AG04449 (cell line): ENCODE results near the gene DNAL4.

Experiments used
- CTCF ChIA-PET: fragments of 350-600 bp; formaldehyde crosslinking; extraction: SDS; loops from one replicate; lab custom pipeline; 2021; ENCODE audit warnings: antibody characterized with exemption; lab: Yijun Ruan, JAX
- POLR2A ChIA-PET: fragments of 400-600, 350-600 bp; formaldehyde crosslinking; extraction: SDS; loops from one replicate; lab custom pipeline; 2020; ENCODE audit warnings: antibody characterized with exemption, inconsistent platforms; lab: Yijun Ruan, JAX
- DNase-seq: peaks from one replicate; pipeline ENCODE4 v3.0.0-alpha.2; 2010; ENCODE audit warnings: low read depth, low spot score
- H3K4me3 ChIP-seq: 2 replicates; pipeline ENCODE4 v1.5.1; 2011; ENCODE audit warnings: low read depth, mild to moderate bottlenecking, control low read depth, low read length
- TF ChIP-seq, protein P1 (sequence below): IDR thresholded peaks from one replicate; pipeline ENCODE4 v1.5.1; 2011; ENCODE audit warnings: mild to moderate bottlenecking, moderate library complexity, low read length, control low read depth, inconsistent platforms; ENCODE audit not compliant: insufficient read depth; ENCODE audit errors: missing control alignments

Gene DNAL4

DNA sequence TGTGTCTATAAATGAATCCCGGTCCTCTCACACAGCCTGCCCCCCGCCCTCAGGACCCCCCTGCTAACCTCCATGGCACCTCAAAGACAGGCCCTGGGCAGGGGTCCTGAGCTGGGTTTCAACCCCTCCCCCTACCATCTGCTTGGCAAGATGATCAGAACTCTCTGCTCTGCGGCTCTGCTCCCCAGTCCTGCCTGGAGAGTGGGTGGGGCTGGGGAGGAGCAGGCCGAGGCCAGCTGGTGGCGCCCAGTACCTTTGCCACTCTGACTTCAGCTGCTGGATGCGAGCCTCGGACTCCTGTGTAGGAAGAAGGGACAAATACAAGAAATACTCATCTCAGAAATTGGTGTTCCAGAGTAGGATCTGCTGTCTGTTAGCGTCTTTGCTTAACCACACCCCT, 53.2 kb downstream of the DNAL4 start:
- no peak overlapping the region for H3K4me3 ChIP-seq
- CTCF ChIA-PET = interaction anchor here (0.6 to 1.8 kb wide), 3 partner anchors 10 to 28 kb away, joined by 3 to 6 read pairs (median 5); no protein-coding TSS in a partner anchor
- TF ChIP-seq, protein P1, sequence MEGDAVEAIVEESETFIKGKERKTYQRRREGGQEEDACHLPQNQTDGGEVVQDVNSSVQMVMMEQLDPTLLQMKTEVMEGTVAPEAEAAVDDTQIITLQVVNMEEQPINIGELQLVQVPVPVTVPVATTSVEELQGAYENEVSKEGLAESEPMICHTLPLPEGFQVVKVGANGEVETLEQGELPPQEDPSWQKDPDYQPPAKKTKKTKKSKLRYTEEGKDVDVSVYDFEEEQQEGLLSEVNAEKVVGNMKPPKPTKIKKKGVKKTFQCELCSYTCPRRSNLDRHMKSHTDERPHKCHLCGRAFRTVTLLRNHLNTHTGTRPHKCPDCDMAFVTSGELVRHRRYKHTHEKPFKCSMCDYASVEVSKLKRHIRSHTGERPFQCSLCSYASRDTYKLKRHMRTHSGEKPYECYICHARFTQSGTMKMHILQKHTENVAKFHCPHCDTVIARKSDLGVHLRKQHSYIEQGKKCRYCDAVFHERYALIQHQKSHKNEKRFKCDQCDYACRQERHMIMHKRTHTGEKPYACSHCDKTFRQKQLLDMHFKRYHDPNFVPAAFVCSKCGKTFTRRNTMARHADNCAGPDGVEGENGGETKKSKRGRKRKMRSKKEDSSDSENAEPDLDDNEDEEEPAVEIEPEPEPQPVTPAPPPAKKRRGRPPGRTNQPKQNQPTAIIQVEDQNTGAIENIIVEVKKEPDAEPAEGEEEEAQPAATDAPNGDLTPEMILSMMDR = no peak
- DNase-seq = no peak
- POLR2A ChIA-PET = no interaction called here

GRCh38 chr22:38740116-38740723, 53.7 kb downstream of the DNAL4 start:
- H3K4me3 ChIP-seq = no peak overlapping the region
- POLR2A ChIA-PET = no interaction called here
- TF ChIP-seq, protein P1 = no peak
- CTCF ChIA-PET = interaction anchor here (0.6 to 1.8 kb wide), 5 partner anchors 10 to 29 kb away, joined by 3 to 6 read pairs (median 4); no protein-coding TSS in a partner anchor
- DNase-seq = no peak

- H3K4me3 ChIP-seq = no peak overlapping the region
- ChIA-PET CTCF (interaction anchor here (1.1 to 1.8 kb wide), 3 partner anchors 9 to 14 kb away, joined by 3 to 5 read pairs (median 4); no protein-coding TSS in a partner anchor), POLR2A (no interaction called here)
- TF ChIP-seq, protein P1 = no peak
- DNase-seq = no peak
Observed at GRCh38 chr22:38739300-38740055, 54.5 kb downstream of the DNAL4 start.

- POLR2A ChIA-PET = no interaction called here
- CTCF ChIA-PET = interaction anchor here (1.4 kb wide), 2 partner anchors 13 to 14 kb away, joined by 4 to 7 read pairs; no protein-coding TSS in a partner anchor
- TF ChIP-seq, protein P1 = no peak
- DNase-seq = no peak
- H3K4me3 ChIP-seq = no peak overlapping the region
Observed at GRCh38 chr22:38738475-38739070, 55.4 kb downstream of the DNAL4 start.

DNA sequence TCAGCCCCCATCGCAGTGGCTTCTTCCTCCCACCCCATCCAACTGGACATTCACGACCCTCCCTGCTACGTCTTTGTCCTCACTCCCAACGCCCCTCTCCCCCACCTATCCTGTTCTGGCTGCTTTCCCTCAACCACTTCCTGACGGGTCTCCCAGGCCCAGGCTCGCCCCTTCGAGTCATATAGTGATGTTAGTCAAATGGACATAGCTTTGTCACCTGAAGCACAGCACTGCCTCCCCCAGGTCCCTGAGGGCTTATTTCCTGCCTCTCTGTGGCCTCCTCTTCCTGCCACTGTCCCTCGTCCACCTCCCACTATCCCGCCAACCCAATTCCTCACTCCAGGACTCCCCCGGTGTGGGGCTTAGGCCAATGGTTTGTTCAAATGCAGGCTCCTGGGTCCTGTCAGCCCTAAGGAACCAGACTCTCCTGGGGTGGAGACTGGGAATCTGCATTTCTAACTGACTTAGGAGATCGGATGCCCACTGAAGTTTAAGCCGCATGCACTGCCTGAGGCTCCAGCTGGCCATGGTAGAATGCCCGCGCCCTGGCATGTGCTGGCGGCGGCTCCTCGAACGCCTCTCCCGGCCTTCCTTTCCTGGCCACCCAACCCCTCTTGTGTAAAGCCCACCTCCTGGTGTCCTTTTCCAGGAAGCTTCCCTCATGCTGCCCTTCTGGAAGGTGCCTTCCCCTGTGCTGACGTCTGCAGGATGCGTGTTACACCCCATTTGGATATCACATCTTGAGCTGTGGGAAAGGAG, 56.5 kb downstream of the DNAL4 start:
- DNase-seq = no peak
- TF ChIP-seq, protein P1 = no peak
- no peak overlapping the region for H3K4me3 ChIP-seq
- ChIA-PET CTCF (interaction anchor here (1.4 to 4.8 kb wide), 2 partner anchors 12 to 13 kb away, joined by 7 to 52 read pairs; no protein-coding TSS in a partner anchor), POLR2A (no interaction called here)
